BLaER1 treated with 17β-estradiol and CSF1 and Interleukin-3, amounts not matched to agents 10 nM and 100 nM (cell line): Measurements from ENCODE around the gene GNAT1.

Experiments used
- H3K27ac ChIP-seq, 11 experiments: shearing (Covaris generic); formaldehyde crosslinking; 2 replicates each; pipeline ENCODE4 v1.8.1; 2022
- H3K27me3 ChIP-seq, 11 experiments: shearing (Covaris generic); formaldehyde crosslinking; 2 replicates each; pipeline ENCODE4 v1.8.1; 2022
- H3K36me3 ChIP-seq, 11 experiments: shearing (Covaris generic); formaldehyde crosslinking; 2 replicates each; pipeline ENCODE4 v1.8.1; 2022
- H3K4me1 ChIP-seq, 10 experiments: shearing (Covaris generic); formaldehyde crosslinking; 2 replicates each; pipeline ENCODE4 v1.8.1; 2022
- H3K4me2 ChIP-seq, 11 experiments: shearing (Covaris generic); formaldehyde crosslinking; 2 replicates each; pipeline ENCODE4 v1.8.1; 2022
- H3K4me3 ChIP-seq, 10 experiments: shearing (Covaris generic); formaldehyde crosslinking; 2 replicates each; pipeline ENCODE4 v1.8.1; 2022
- H3K9ac ChIP-seq, 11 experiments: shearing (Covaris generic); formaldehyde crosslinking; 2 replicates each; pipeline ENCODE4 v1.8.1; 2022
- H3K9me3 ChIP-seq, 11 experiments: shearing (Covaris generic); formaldehyde crosslinking; replicated peaks in 1 of 11; 2 replicates each; pipeline ENCODE4 v1.8.1; 2022
- H4K20me1 ChIP-seq, 11 experiments: shearing (Covaris generic); formaldehyde crosslinking; 2 replicates each; pipeline ENCODE4 v1.8.1; 2022
- Cebpa-rat ChIP-seq, 11 experiments: shearing (Covaris generic); IDR thresholded peaks; 2 replicates each; pipeline ENCODE4 v1.8.1; 2022

The GNAT1 gene

DNA sequence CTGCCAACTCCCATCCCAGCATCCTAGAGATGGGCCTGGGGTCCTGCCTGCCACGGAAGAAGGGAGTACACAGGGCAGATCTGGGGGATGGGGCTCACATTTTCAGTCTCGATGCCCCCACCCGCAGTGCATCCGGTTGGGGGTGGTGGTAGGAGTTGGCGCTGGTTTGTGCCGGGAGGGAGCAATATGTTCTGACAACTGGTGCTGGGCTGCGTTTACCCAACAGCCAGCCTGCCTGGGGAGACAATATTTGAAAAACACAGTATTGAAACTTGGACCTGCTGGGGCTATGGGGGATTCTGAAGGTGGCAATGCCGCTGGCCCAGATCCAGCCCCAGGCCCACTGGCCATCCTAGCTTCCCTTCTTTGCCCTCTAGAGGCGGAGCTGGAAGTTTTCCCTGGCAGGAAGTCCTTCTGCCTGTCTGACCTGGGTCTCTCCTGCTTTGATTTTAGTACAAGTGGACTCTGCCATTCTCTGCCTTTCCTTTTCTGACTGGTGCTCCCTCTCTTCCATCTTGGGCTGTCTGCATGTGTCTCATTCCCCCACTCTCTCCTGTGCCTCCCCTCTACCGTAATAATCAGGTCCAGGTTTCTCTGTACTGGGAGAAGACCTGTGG lies 32.8 kb upstream of the GNAT1 start:
- peak overlapping the region in 10 of 11 experiments; percentile 93 to 100 (median 99); a peak in 19 of 22 replicates for H3K4me2 ChIP-seq
- H3K4me1 ChIP-seq: peaks cover 27 to 93% (median 90%) of the 10 kb centered on the region in 10 experiments
- H3K4me3 ChIP-seq: no peak overlapping the region
- H3K9ac ChIP-seq: peak overlapping the region in 7 of 11 experiments; percentile 4 to 90 (median 37); a peak in 4 of 22 replicates
- peaks cover 0 to 58% (median 15%) of the 10 kb centered on the region in 11 experiments; a peak in 13 of 22 replicates for H4K20me1 ChIP-seq
- H3K27ac ChIP-seq: peak overlapping the region in 6 of 11 experiments; percentile 4 to 42 (median 24); a peak in 6 of 22 replicates
- peaks cover 5 to 22% (median 9%) of the 10 kb centered on the region in 11 experiments; a peak in 20 of 22 replicates for H3K27me3 ChIP-seq
- TF ChIP-seq Cebpa-rat (IDR thresholded peaks at IDR 0.05): no peak
- H3K9me3 ChIP-seq: no peaks in the 10 kb centered on the region
- H3K36me3 ChIP-seq: peaks cover 0 to 31% (median 15%) of the 10 kb centered on the region in 11 experiments; a peak in 10 of 22 replicates

DNA sequence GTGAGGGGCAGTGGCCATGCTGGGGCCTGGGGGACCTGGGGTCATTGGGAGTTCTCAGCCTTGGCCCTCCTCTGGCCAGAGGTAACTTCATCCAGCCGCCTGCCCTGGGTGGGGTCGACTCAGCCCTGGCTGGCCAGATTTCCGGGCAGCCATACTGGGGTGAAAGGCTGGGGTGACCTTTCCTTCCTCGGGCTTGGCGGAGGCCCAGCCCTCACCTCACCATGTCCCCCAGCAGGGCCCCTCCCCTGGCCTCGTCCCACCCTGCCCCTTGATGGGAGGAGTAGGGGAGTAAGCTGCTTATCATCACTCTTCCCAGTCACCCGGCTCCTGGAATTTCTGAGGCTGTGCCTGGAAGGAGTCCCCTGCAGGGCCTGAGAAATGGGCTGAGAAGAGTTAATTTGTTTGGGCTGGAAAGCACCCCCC lies 30.8 kb upstream of the GNAT1 start:
- H3K27me3 ChIP-seq: peaks cover 0 to 9% (median 0%) of the 10 kb centered on the region in 11 experiments; a peak in 6 of 22 replicates
- peaks cover 0 to 33% (median 15%) of the 10 kb centered on the region in 11 experiments; a peak in 10 of 22 replicates for H3K36me3 ChIP-seq
- no peak for TF ChIP-seq Cebpa-rat (IDR thresholded peaks at IDR 0.05)
- peak overlapping the region in 8 of 11 experiments; percentile 23 to 100 (median 53); a peak in 15 of 22 replicates for H3K4me2 ChIP-seq
- peak overlapping the region in 4 of 11 experiments; percentile 24 to 41 (median 33); a peak in 3 of 22 replicates for H3K9ac ChIP-seq
- H4K20me1 ChIP-seq: peaks cover 0 to 72% (median 11%) of the 10 kb centered on the region in 11 experiments; a peak in 13 of 22 replicates
- H3K27ac ChIP-seq: peak overlapping the region in 2 of 11 experiments; percentile 13 to 31; a peak in 2 of 22 replicates
- H3K9me3 ChIP-seq: no peaks in the 10 kb centered on the region
- peaks cover 20 to 100% (median 100%) of the 10 kb centered on the region in 10 experiments for H3K4me1 ChIP-seq
- no peak overlapping the region for H3K4me3 ChIP-seq

DNA sequence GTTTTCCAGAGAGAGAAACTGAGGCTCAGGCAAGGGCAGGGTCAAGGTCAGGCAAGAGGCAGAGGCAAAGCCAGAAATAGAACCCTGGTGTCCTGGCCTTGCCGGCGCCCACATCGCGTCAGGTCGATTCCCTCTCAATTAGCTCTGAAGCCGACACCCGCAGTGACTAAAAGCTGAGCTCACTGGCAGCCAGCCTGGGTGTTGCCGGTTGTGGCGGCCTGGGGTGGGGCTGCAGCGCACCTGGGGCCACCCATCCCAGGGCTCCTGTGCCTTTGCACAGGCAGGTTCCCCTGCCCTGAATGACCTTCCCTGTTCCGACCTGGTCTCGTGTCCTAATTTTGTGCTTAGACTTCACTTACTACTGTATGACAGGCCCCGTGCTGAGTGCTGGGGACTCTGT lies 30.1 kb upstream of the GNAT1 start:
- H4K20me1 ChIP-seq: peaks cover 0 to 66% (median 4%) of the 10 kb centered on the region in 11 experiments; a peak in 12 of 22 replicates
- TF ChIP-seq Cebpa-rat (IDR thresholded peaks at IDR 0.05): no peak
- H3K9ac ChIP-seq: peak overlapping the region in 4 of 11 experiments; percentile 24 to 41 (median 33); a peak in 3 of 22 replicates
- H3K27me3 ChIP-seq: peaks cover 0 to 2% (median 0%) of the 10 kb centered on the region in 11 experiments; a peak in 3 of 22 replicates
- H3K27ac ChIP-seq: peak overlapping the region in 2 of 11 experiments; percentile 13 to 31; a peak in 2 of 22 replicates
- H3K36me3 ChIP-seq: peaks cover 0 to 33% (median 15%) of the 10 kb centered on the region in 11 experiments; a peak in 10 of 22 replicates
- H3K4me1 ChIP-seq: peaks cover 20 to 100% (median 100%) of the 10 kb centered on the region in 10 experiments
- peak overlapping the region in 8 of 11 experiments; percentile 23 to 100 (median 53); a peak in 14 of 22 replicates for H3K4me2 ChIP-seq
- no peak overlapping the region; a peak in 1 of 20 replicates for H3K4me3 ChIP-seq
- no peaks in the 10 kb centered on the region for H3K9me3 ChIP-seq

DNA sequence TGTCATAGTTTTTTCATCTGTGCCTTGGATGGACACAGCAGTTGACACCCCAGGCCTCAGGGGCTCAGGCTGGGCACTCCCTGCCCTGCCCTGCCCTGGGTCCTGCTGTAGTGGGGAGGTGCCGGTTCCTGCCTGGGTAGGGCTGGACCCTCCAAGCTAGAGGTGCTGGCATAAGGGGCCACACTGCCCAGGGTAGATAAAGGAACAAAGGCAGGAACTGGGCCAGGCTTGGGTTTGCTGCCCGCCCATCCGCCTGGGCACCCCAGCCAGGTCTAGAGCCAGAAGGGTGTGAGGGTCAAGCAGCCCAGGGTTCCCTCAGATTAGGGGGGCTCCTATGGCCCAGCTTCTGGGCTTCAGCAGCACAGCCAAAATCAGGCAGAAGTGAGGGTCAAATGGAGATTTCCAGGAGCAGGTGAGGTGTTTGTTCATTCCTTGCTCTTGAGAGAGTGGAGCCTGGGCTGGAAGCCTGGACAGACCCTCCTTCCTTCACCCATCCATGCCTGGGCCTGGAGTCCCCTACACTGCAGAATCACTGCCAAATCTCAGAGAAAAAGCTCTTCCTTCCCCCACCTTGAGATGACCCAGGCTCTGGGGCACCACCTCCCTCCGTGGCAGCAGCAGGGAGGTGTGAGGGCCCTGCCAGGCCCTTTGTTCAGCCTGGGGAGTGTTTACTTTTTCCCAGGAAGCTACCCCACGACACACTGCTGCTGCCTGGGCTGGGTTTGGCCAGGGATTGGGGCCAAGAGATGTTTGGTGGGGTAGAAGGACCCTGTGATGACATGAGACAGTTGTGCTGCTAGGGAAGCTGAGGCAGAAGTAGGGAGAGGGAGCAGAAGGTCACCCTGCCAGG lies 29.2 kb upstream of the GNAT1 start:
- peaks cover 20 to 100% (median 100%) of the 10 kb centered on the region in 10 experiments for H3K4me1 ChIP-seq

DNA sequence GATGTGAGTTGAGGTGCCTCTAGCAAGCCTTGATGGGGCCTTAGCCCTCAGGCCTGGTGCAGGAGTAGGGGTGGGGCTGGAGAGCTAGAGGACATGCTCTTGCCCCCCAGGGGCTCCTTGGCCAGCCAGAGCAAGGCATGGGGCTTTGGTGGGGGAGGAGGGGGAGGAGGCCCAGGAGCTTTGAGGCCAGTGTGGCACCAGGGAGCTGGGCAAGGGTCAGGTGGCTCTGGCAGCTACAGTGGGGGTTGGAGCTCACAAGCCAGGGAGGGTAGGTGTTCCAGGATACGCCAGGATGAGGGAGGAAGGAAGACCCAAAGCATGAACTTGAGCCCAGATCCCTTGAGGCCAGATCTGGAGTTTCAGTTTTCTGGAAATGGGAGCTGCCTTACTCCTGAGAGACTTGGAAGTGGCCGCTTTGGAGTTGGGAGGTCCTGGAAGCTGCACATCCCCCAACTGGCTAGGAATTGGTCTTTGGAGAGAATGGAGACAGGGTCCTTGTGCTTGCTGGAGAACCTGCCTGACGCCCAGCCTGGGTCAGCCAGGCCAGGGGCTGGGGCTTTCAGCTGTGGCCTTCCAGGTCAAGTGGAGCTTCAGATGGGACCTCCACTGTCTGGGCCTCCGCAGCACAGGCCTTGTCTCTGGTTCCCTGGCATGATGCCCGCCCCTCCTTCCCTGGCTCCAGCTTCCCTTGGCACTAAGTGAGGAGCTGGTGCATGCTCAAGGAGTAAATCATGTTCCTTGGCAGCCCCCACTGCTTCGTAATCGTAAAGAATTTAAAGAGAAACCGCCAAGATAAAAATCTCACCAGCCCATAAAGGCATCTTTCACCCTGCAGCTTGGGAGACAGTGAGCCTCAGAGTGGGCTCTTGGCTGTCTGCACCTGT lies 27.6 kb upstream of the GNAT1 start:
- H3K4me1 ChIP-seq: peaks cover 32 to 100% (median 100%) of the 10 kb centered on the region in 10 experiments
- no peak for TF ChIP-seq Cebpa-rat (IDR thresholded peaks at IDR 0.05)
- peaks cover 0 to 33% (median 15%) of the 10 kb centered on the region in 11 experiments; a peak in 10 of 22 replicates for H3K36me3 ChIP-seq
- peak overlapping the region in 2 of 11 experiments; percentile 31 to 35; a peak in 1 of 22 replicates for H3K27ac ChIP-seq
- H3K9ac ChIP-seq: peak overlapping the region in 5 of 11 experiments; percentile 11 to 50 (median 32); a peak in 5 of 22 replicates
- H3K4me2 ChIP-seq: peak overlapping the region in 9 of 11 experiments; percentile 11 to 100 (median 94); a peak in 18 of 22 replicates
- H3K9me3 ChIP-seq: no peaks in the 10 kb centered on the region
- no peaks in the 10 kb centered on the region for H3K27me3 ChIP-seq
- H4K20me1 ChIP-seq: peaks cover 0 to 58% (median 0%) of the 10 kb centered on the region in 11 experiments; a peak in 5 of 22 replicates
- H3K4me3 ChIP-seq: no peak overlapping the region

More for the DNA sequence above, 29.2 kb upstream of the GNAT1 start:
- Histone ChIP-seq H3K36me3 (peaks cover 0 to 33% (median 15%) of the 10 kb centered on the region in 11 experiments; a peak in 10 of 22 replicates), H3K27ac (peak overlapping the region in 3 of 11 experiments; percentile 23 to 31 (median 28); a peak in 2 of 22 replicates), H3K4me3 (no peak overlapping the region), H3K9me3 (no peaks in the 10 kb centered on the region), H3K27me3 (no peaks in the 10 kb centered on the region), H3K9ac (peak overlapping the region in 4 of 11 experiments; percentile 28 to 50 (median 32); a peak in 5 of 22 replicates), H3K4me2 (peak overlapping the region in 8 of 11 experiments; percentile 87 to 100 (median 94); a peak in 16 of 22 replicates), H4K20me1 (peaks cover 0 to 68% (median 0%) of the 10 kb centered on the region in 11 experiments; a peak in 7 of 22 replicates)
- no peak for TF ChIP-seq Cebpa-rat (IDR thresholded peaks at IDR 0.05)

DNA sequence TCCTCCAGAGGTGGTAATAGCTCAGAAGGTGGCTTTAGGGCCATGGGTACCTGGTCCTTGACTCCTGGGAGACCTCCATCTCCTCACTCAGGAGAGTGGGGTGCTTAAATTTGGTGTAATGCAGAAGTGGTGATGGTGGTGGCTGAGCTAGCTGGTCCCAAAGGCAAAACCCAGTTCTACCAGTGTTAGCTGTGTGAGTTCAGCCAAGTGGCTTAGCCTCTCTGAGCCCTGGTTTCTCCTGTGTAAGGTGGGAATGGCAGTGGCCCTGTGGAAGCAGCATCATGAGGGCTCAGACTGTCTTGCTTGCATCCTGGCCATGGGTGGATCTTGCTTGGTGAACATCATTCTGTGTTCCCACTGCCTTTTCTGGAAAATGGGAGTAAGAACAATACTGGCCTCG lies 26.9 kb upstream of the GNAT1 start:
- peak overlapping the region in 2 of 11 experiments; percentile 32 to 68; a peak in 2 of 22 replicates for H3K9ac ChIP-seq
- H3K36me3 ChIP-seq: peaks cover 0 to 31% (median 15%) of the 10 kb centered on the region in 11 experiments; a peak in 10 of 22 replicates
- H4K20me1 ChIP-seq: peaks cover 0 to 58% (median 0%) of the 10 kb centered on the region in 11 experiments; a peak in 5 of 22 replicates
- H3K4me1 ChIP-seq: peaks cover 35 to 100% (median 100%) of the 10 kb centered on the region in 10 experiments
- no peak overlapping the region for H3K4me3 ChIP-seq
- H3K27ac ChIP-seq: peak overlapping the region in 1 of 11 experiments; percentile 80; a peak in 2 of 22 replicates
- H3K27me3 ChIP-seq: no peaks in the 10 kb centered on the region
- no peaks in the 10 kb centered on the region for H3K9me3 ChIP-seq
- no peak for TF ChIP-seq Cebpa-rat (IDR thresholded peaks at IDR 0.05)
- H3K4me2 ChIP-seq: peak overlapping the region in 9 of 11 experiments; percentile 11 to 100 (median 94); a peak in 17 of 22 replicates
